Right renal pelvis (tissue), 4 donors: ENCODE measurements around the gene MTR. TPM values are rescaled to one million over a fixed set of nuclear protein-coding genes. Genes with fewer than 3 reads are reported as not detected.
"Not testable (repeated sequence)": the region's sequence is repeated elsewhere in the genome, so short reads cannot be mapped to it uniquely, and the experiment has no call there.

Experiments
- DNase-seq, 4 donors: peaks; one replicate each; pipeline ENCODE4 v3.0.0-alpha.2; 2013; ENCODE audit warnings: low read depth in 4 of 4, low spot score in 3 of 4, missing footprints in 1 of 4
- polyA plus RNA-seq, 4 donors: library from polyadenylated mRNA; unstranded; fragments of 120-200 nt; gene quantifications; one replicate each; pipeline ENCODE4 v1.2.1, GENCODE V29; 2013; ENCODE audit not compliant: insufficient read length in 4 of 4

MTR gene
- polyA plus RNA-seq, 4 donors = 30.0 to 39.3 (median 36.6) TPM

- DNase-seq = no peak
Observed at GRCh38 chr1:236829085-236829484, 34.0 kb downstream of the MTR start.

- DNase-seq = no peak
Observed at GRCh38 chr1:236830116-236830515, 35.0 kb downstream of the MTR start.

GRCh38 chr1:236830560-236830959 lies 35.5 kb downstream of the MTR start:
- DNase-seq = no peak

- DNase-seq = no peak
Observed at GRCh38 chr1:236833575-236833974, 38.5 kb downstream of the MTR start.

DNA sequence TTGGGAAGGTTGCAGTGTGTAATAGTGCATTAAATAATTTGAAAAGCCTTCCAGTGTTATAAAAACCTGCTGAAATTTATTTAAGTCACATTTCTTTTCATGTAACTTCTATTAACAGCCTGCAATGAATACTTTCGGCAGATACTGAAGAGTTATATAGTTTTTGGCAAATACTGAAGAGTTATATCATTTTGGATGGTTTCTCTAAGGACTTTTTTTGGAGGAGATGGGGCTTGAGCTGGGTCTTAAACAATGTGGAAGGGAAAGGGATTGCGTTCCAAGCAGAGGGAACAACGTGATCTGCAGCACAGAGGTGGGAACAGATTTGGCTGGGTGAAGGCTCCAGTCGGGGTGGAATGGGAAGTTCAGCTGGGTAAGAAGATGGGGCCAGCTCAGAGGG lies 39.8 kb downstream of the MTR start:
- no peak for DNase-seq

- no peak for DNase-seq
Observed at GRCh38 chr1:236835491-236835890, 40.4 kb downstream of the MTR start.

- DNase-seq = no peak
Observed at GRCh38 chr1:236836157-236836556, 41.1 kb downstream of the MTR start.

- DNase-seq = no peak
Observed at GRCh38 chr1:236837115-236837514, 42.0 kb downstream of the MTR start.

DNA sequence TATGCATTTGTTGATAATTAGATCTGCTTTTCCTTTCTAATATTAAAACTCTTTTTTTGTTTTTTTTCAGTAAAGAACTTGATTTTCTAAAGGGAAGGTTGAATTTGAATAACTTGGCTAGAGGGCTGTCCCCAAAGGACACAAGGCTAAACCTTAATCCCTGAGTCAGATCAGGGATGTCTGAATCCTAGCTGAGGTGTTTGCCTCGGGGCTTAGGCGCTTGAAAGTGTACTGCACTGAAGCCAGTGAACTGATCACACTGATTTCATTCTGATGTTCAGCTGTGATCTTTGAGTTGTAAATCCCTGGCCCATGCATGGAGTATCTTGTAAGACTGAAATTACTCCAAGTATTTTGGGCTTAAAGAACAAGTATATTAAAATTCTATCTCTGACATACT lies 42.8 kb downstream of the MTR start:
- DNase-seq = no peak

DNA sequence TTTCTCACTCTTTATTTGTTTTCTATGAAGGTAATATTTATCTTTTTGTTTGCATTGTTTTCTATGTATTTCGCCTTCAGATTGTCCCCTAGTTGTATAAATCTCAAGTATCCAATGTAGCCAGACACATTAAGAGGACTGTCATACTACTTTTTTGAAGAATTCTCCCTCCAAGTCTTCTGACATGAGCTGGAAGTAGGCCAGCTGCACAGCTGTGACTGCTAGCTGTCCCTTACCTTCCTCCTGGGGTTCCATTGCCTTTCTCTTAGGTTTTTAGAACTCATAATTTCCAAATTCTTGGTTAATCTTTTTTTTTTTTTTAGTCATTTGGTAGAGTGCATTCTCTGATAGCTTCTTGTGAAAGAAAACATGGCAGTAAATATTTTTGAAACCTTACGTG lies 46.2 kb downstream of the MTR start:
- no peak for DNase-seq

GRCh38 chr1:236844499-236845271 lies 49.6 kb downstream of the MTR start:
- no peak for DNase-seq

DNA sequence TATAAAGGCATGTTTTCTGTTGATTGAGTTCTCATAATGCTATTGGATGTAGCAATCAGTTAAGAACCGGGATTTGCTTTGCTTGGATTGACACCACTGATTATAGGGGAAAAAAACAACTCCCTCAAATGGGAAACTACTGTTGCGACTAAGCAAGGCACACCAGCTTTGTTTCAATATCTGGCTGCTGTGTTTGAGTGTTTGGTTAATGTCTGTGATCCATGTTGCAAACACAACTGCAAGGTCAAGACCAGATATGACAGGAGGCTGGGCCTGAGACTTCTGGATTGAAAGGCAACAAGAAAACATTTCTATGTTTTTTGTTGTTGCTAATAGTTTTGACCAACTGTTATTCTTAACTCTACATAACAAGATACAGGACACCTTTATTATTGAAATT lies 50.7 kb downstream of the MTR start:
- DNase-seq = no peak

GRCh38 chr1:236848274-236848923 lies 53.3 kb downstream of the MTR start:
- no peak for DNase-seq

DNA sequence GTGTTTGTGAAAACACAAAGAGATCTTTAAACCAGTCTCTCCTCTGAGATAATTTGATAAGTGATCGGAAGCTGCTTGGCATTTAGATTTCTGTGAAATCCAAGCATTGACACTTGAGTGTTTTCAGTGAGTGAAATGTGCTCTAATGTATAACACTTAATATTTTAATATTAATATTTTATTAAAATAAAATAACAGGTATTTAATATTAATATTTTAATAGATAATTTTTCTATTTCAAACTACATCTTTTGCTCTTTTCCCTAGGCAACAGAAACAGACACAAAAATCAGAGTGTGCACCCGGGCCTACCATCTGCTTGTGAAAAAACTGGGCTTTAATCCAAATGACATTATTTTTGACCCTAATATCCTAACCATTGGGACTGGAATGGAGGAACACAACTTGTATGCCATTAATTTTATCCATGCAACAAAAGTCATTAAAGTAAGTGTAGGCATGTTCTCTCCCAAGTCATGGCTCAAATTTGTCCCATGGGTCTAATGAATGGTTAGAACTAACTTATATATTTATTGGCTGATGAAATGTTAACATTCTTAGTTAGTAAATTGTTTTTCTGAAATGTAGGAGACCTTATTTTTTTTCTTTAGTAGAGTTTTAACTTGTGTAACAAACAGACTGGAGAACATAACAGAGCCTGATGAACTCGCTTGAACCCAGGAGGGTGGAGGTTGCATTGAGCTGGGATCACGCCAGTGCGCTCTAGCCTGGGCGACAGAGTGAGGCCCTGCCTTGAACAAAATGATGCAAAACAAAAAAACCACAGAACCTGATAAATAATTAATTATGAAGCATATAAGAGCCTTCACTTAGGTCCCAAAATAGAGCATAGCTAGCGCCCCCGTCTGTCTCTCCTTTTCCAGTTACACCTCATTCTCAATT lies 55.2 kb downstream of the MTR start:
- DNase-seq = no peak

DNA sequence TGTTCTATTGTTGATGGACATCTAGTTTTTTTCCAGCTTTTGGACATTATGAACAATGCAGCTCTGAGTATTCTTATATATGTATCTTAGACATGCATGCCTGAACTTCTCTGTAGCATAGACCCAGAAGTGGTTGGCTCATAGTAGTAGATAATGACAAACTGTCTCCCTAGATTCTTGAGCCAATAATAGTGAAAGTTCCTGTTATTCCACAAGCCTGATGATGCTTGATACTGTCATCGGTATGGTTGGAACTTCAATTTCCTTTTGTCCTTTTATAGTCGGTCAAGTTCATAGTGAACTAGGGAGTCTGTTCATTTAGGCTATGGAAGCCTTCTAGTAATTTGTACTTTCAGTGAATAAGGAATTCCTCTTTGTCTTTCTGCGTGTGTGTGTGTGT lies 56.8 kb downstream of the MTR start:
- DNase-seq = no peak

DNA sequence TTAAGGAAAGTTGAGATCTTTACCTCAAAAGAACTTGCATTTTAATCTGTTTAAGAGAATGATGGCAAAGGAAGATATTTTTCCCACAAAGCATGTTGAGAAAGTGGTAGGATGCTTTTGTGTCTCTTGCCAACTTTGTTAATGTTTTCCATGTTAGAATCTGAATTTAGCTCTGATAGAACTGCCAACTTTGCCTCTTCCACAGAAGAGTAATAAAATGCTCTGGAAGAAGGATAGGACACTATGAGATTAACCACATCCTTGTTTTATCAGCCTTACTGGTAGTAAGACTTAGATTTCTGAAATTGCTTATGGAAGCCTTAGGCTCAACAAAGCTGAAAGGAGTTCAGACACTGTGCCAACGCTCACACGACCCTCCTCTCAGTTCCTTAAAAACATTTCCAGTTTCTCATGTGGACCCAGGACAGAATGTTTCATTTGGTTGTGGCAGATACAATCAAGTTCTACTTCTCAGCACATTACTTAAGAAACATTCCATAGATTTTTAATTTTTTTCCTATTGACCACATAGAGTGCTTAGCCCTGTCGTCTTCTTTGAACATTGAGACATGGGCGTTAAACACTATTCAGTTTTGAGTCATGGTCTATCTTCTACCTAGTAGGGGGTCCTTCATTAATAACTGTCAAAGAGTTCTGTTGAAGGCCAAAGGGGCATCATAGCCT lies 59.0 kb downstream of the MTR start:
- no peak for DNase-seq

DNA sequence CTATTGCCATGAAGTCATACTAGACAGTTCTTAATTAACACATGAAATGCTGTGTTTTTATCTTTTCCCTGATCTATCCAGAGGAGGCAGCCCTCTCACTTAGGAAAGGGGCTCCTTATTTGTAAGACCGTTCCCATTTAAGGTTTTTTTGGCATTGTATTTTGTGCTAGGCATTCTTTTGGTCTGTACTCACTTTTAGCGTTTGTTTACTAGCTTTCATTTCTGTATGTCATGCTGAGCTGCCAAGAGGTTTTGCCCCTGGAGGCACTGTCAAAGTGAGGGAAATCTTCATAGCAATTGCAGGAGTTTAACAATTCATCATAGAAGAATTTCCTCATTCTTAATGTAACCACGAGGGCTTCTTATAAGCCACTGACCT lies 59.5 kb downstream of the MTR start:
- DNase-seq = no peak

- not testable (repeated sequence) for DNase-seq
Observed at GRCh38 chr1:236856649-236857048, 61.6 kb downstream of the MTR start.

- DNase-seq = no peak
Observed at GRCh38 chr1:236858165-236858564, 63.1 kb downstream of the MTR start.

DNA sequence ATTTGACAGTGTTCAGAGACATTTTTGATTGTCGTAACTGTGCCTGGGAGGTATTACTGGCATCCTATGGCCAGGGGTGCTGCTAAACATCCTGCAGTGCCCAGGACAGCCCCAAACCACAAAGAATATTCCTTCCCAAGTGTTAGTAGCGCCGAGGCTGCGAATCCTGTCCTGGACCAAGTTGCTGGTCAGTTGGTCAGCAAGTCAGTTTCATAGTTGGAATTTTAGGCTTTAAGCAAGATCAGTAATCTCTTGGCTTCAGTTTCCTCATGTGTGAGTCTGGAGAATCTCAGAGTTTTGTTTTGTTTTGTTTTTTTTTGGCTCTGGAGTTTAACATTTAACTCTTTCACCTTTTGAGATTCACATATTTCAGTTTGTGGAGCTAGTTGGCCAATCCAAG lies 65.0 kb downstream of the MTR start:
- no peak for DNase-seq

- DNase-seq = no peak
Observed at GRCh38 chr1:236860674-236861073, 65.6 kb downstream of the MTR start.
